HG02623 (cell line): ENCODE data around the gene DISC1.

ENCODE experiments used
- ATAC-seq: cut with Tn5 transposase; IDR thresholded peaks from one replicate; pipeline ENCODE4 v1.9.1; 2021; ENCODE audit warnings: moderate library complexity; ENCODE audit not compliant: unreplicated experiment

Gene DISC1

DNA sequence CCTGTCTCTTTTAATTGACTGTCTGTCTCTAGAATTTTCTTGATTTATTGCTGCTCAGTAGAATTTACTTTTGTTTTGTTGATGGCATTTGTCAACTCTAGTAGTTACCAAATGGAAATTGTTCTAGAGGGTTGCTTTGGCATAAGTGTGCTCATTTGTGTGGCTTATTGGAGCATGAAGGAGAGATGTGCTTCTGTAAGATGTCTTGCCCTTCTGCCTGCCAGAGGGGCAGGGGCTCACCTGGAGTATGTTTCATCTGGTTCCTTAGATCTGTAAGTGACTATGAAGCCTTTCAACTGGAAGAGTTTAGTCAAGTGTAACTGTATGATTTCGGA lies 345.5 kb downstream of the DISC1 start:
- ATAC-seq, result no peak

GRCh38 chr1:231973830-231974229 lies 347.2 kb downstream of the DISC1 start:
- no peak for ATAC-seq

GRCh38 chr1:231976231-231976630 lies 349.6 kb downstream of the DISC1 start:
- ATAC-seq, result no peak

GRCh38 chr1:231981675-231982074 lies 355.1 kb downstream of the DISC1 start:
- no peak for ATAC-seq

GRCh38 chr1:231982871-231983587 lies 356.4 kb downstream of the DISC1 start:
- ATAC-seq, result no peak

DNA sequence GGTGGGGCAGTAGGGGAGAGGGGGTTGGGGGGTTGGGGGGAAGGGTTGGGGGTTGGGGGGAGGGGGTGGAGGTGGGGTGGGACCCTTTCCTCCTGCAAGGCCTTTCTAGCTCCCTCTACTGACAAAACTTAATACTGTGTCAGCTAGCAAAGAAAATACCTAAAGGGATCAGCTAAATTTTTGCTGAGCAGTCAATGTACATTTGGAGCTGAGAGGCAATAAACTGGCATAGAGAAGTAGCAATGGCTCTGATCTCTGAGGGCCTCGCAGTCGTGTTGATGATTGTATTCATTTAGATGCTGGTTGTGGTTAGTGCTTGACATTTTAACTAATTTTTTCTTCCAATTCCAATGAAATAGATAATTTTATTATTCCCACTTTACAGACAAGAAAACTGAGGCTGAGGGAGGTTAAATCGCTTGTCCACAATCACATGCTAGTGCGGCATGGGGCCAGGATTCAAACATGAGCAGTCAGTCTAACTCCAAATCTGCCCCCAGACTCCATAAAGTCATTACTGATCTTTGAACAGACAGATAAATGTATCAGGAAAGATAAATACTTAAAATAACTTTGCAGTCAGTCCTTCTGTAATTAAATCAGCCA lies 357.1 kb downstream of the DISC1 start:
- no peak for ATAC-seq

DNA sequence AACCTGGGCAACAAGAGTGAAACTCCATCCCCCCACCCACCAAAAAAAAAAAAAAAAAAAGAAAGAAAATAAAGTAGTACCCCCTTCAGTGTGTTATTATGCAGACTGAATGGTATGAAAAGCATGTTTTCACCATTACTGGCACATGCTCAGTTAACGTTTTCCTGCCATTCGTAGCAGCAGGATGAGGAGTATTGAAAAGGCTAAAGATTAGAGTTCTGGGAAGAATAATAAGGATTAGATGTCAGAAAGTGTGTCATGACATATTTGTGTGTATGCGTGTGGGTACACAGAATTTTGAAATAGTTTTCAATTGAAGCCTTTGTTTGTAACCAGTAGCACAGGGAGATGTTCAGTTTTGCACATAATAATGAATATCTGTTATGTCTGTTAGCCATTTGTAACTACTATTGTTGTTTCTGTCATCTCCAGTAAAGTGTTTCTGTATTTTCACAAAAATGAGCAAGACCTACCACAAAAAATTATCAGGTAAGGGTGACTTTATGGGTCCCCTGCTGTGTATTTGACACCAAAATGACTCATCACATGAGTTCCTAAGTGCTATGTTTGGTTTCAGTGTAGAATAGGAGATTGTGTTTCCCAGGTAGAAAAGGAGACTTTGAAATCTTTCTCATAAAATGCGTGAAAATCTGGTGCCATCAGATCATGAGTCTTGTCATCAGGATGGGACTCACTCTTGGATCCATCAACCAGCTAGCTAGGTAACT lies 358.9 kb downstream of the DISC1 start:
- ATAC-seq, result no peak

DNA sequence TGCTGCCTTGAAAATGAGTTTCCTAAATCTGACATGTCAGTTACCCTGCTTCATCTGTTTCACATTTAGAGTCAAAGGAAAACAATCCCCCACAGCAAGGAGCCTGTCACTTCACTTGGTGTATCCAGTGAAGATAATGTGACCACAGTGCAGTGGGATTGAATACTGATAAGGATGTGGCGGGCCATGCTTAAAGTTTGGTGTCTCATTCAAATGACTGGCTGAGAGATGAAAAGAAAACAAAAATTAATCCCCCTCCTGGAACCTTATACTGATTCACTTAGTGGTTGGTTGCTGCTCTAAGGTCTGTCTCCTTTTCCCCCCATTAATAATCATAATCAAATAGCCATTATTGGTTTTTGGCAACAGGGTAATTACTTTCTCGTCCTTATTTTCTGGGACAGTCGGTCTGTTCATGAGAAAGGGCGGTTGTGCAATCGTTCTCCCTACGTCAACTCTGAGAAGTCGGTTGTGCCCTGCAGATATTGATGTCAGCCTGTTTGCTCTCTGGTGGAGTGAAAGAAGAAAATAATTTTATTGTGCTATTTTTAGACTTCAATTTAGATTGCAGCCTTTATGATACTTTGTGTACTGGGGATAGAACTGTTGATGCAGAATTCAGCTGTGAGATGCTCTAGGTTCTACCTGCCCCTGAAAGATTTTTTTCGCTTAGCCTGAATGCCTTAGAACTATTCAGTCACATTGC lies 360.2 kb downstream of the DISC1 start:
- ATAC-seq, result no peak

- ATAC-seq, result no peak
Observed at GRCh38 chr1:231990388-231990787, 363.8 kb downstream of the DISC1 start.

GRCh38 chr1:231991231-231991630 lies 364.6 kb downstream of the DISC1 start:
- ATAC-seq, result no peak

DNA sequence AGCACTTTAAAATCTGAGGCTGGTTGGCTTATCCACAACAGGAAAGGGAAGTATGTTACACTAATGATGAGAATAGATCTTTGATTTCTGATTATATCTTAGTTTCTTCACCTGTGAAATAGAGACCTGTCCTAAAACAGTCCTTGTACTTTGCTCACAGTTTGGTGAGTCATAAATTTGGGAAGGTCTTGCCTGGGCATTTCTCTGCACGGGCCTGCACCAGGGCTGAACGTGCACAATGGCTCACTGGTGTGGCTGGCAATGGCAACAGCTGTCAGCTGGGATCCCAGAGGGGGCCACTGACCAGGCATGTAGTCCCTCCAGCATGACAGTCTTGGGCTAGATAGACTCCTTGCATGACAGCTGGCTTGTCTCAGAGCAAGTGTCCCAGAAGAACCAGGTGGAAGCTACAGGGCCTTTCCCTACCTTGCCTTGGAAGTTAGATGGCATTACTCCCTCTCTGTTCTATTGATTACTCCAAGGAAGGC lies 367.4 kb downstream of the DISC1 start:
- ATAC-seq, result no peak

DNA sequence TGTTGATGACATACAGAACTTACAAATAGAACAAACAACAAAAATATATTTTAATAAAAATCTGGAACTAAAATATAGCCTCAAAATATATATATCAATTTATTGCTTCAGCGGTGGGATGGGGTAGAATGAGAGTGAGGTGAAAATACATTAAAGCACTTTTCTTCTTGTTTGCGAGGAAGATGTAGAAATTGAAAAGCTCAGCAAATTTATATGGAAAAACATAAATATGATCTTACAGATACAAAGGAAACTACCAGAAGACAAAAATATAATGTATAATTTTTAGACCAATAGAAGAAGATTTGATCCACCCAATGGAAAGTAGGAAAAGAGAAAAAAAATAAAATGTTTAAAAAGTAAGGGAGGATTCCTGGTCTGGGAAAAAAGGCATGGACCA lies 372.2 kb downstream of the DISC1 start:
- no peak for ATAC-seq

GRCh38 chr1:232005300-232005699 lies 378.7 kb downstream of the DISC1 start:
- ATAC-seq, result no peak

GRCh38 chr1:232009741-232010140 lies 383.2 kb downstream of the DISC1 start:
- no peak for ATAC-seq

GRCh38 chr1:232011961-232012360 lies 385.4 kb downstream of the DISC1 start:
- no peak for ATAC-seq

- no peak for ATAC-seq
Observed at GRCh38 chr1:232012773-232013386, 386.3 kb downstream of the DISC1 start.

GRCh38 chr1:232014941-232015340 lies 388.4 kb downstream of the DISC1 start:
- no peak for ATAC-seq

DNA sequence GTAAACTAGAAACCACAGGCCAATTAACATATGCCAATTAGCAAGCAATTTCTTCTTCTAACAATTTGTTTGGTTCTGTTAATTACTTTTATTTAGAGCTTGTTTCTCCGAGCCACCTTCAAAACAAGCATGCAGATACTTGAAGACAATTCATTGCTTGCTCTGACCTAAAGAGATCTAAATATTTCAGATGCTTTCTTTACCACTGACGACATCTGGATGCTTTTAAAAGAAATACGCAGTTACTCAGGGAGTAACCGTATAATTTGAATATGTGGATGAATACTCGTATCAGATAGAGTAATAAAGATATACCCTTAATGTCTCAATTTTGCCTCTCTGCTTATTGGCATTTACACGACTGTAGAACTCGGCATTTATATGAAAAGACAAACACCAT lies 390.0 kb downstream of the DISC1 start:
- no peak for ATAC-seq

- ATAC-seq, result no peak
Observed at GRCh38 chr1:232017057-232017456, 390.5 kb downstream of the DISC1 start.

DNA sequence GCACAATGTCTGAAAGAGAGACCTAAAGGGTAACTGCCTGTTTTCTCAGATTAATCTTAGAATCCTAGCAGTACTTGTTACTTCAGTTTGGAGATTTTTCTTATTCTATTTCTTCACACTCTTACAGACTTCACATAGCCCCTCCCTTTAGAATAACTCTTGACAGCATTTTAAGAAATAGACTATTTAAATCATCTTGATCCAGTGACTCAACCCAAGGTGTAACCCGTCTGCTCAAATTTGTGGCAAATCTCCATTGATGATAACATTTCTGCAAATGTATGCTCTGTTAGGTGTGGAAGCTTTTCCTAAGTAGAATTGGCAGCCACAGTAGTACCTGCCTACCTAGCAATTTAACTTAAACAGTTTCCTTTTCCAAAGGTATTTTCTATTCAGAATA lies 391.2 kb downstream of the DISC1 start:
- no peak for ATAC-seq
